ENCODE measurements around the gene ARFRP1. TPM values are rescaled to one million over a fixed set of nuclear protein-coding genes. Genes with fewer than 3 reads are reported as not detected.

ARFRP1 gene
- total and polyA plus RNA-seq, 2 of the 13 experiments (the other 11 are each of a cell fraction or from before 2014, with no cell fraction given), result 32.0 to 51.1 TPM

- TF ChIP-seq PRDM15 (CRISPR knock-in tag; IDR thresholded peaks at IDR 0.05), result no peak
- no peak for TF ChIP-seq IRX3 (CRISPR knock-in tag; IDR thresholded peaks at IDR 0.05; ENCODE audit: borderline replicate concordance, low read depth)
- TF ChIP-seq TEAD3 (CRISPR knock-in tag; optimal IDR thresholded peaks at IDR 0.05; ENCODE audit: borderline replicate concordance), result peak; percentile 15
- 0 out of 2 replicates have a peak, but pooled peaks have one; percentile 25 for TF ChIP-seq SSRP1 (CRISPR knock-in tag; IDR thresholded peaks at IDR 0.05)
- TF ChIP-seq TOPORS (CRISPR knock-in tag; IDR thresholded peaks at IDR 0.05), result 0 out of 2 replicates have a peak, but pooled peaks have one; percentile 17
- TF ChIP-seq UBTF (CRISPR knock-in tag; IDR thresholded peaks at IDR 0.05), result peak; percentile 21; the same call in 1 of the 2 replicates
- TF ChIP-seq FOXA3 (CRISPR knock-in tag; IDR thresholded peaks at IDR 0.05), result no peak
- peak; percentile 35; the same call in 1 of the 2 replicates for TF ChIP-seq TAF1 (CRISPR knock-in tag; IDR thresholded peaks at IDR 0.05)
- TF ChIP-seq ZNF710 (CRISPR knock-in tag; IDR thresholded peaks at IDR 0.05; ENCODE audit: borderline replicate concordance), result 0 out of 2 replicates have a peak, but pooled peaks have one; percentile 7
- no peak for TF ChIP-seq NFE2 (CRISPR knock-in tag; IDR thresholded peaks at IDR 0.05)
- peak; percentile 11; the same call in 1 of the 2 replicates for TF ChIP-seq POLR2AphosphoS5 (IDR thresholded peaks at IDR 0.05; ENCODE audit: low read depth, low read length)
- TF ChIP-seq RXRA (CRISPR knock-in tag; IDR thresholded peaks at IDR 0.05), result 0 out of 2 replicates have a peak, but pooled peaks have one; percentile 34
- no peak for TF ChIP-seq HNF1A (IDR thresholded peaks at IDR 0.05; ENCODE audit: low read depth)
- 0 out of 2 replicates have a peak, but pooled peaks have one; percentile 30 for TF ChIP-seq HNF1A (CRISPR knock-in tag; IDR thresholded peaks at IDR 0.05; ENCODE audit: borderline replicate concordance)
These were observed 4.9 kb downstream of the ARFRP1 start (continued) for GRCh38 chr20:63702751-63703470.
